ENCODE measurements around the gene WNT7B. TPM values are rescaled to one million over a fixed set of nuclear protein-coding genes. Genes with fewer than 3 reads are reported as not detected.

Gene WNT7B
- total RNA-seq, 3 donors from 2014 or later (not counting 1 experiment from before 2014, with no cell fraction given) = not detected

- no peaks in the 10 kb centered on the region for H3K36me3 ChIP-seq (ENCODE audit: control insufficient read depth, insufficient read depth, low read length)
- Mint-ChIP-seq H3K9me3 (no peaks in the 10 kb centered on the region), H3K4me3 (no peak overlapping the region), H3K27me3 (ENCODE audit: low read depth in 2 of 2) (no peaks in the 10 kb centered on the region), H3K36me3 (no peaks in the 10 kb centered on the region), H3K4me1 (no peaks in the 10 kb centered on the region), H3K27ac (no peak overlapping the region)
- H3K4me1 ChIP-seq (ENCODE audit: control insufficient read depth, insufficient read depth, low read length) = no peaks in the 10 kb centered on the region
- DNase-seq = no peak
- 83% methylated on average over 22 of the region's 22 CpGs for WGBS (ENCODE audit: insufficient coverage)
- no peak overlapping the region for H3K27ac ChIP-seq (ENCODE audit: low read length)
- no peak overlapping the region for H3K4me3 ChIP-seq (ENCODE audit: low read length)
- no peak for ATAC-seq
- no peaks in the 10 kb centered on the region for H3K9me3 ChIP-seq (ENCODE audit: control insufficient read depth, insufficient read depth, low read length)
- no peak for TF ChIP-seq CTCF (IDR thresholded peaks at IDR 0.05)
- H3K27me3 ChIP-seq (ENCODE audit: control insufficient read depth, insufficient read depth, low read length) = no peaks in the 10 kb centered on the region
- intact Hi-C loops (cut with micrococcal nuclease) = no loop called here
Observed at GRCh38 chr22:45923835-45924234, 53.1 kb downstream of the WNT7B start.

GRCh38 chr22:45923212-45923611, 53.8 kb downstream of the WNT7B start:
- Mint-ChIP-seq H3K4me3 (no peak overlapping the region), H3K4me1 (no peaks in the 10 kb centered on the region), H3K9me3 (no peaks in the 10 kb centered on the region), H3K36me3 (no peaks in the 10 kb centered on the region), H3K27me3 (ENCODE audit: low read depth in 2 of 2) (no peaks in the 10 kb centered on the region), H3K27ac (no peak overlapping the region)
- no peak for DNase-seq
- Histone ChIP-seq H3K36me3 (ENCODE audit: control insufficient read depth, insufficient read depth, low read length) (no peaks in the 10 kb centered on the region), H3K4me3 (ENCODE audit: low read length) (no peak overlapping the region), H3K4me1 (ENCODE audit: control insufficient read depth, insufficient read depth, low read length) (no peaks in the 10 kb centered on the region), H3K9me3 (ENCODE audit: control insufficient read depth, insufficient read depth, low read length) (no peaks in the 10 kb centered on the region), H3K27ac (ENCODE audit: low read length) (no peak overlapping the region), H3K27me3 (ENCODE audit: control insufficient read depth, insufficient read depth, low read length) (no peaks in the 10 kb centered on the region)
- intact Hi-C loops (cut with micrococcal nuclease) = no loop called here
- no peak for ATAC-seq
- no peak for TF ChIP-seq CTCF (IDR thresholded peaks at IDR 0.05)
- WGBS (ENCODE audit: insufficient coverage) = 85% methylated on average over 9 of the region's 9 CpGs

GRCh38 chr22:45922661-45923060, 54.3 kb downstream of the WNT7B start:
- H3K9me3 ChIP-seq (ENCODE audit: control insufficient read depth, insufficient read depth, low read length) = no peaks in the 10 kb centered on the region
- H3K9me3 Mint-ChIP-seq = no peaks in the 10 kb centered on the region
- no peak for TF ChIP-seq CTCF (IDR thresholded peaks at IDR 0.05)
- H3K27ac ChIP-seq (ENCODE audit: low read length) = no peak overlapping the region
- H3K36me3 ChIP-seq (ENCODE audit: control insufficient read depth, insufficient read depth, low read length) = no peaks in the 10 kb centered on the region
- H3K4me1 Mint-ChIP-seq = no peaks in the 10 kb centered on the region
- peaks cover 0 to under 1% of the 10 kb centered on the region in 2 donors for H3K27me3 Mint-ChIP-seq (ENCODE audit: low read depth in 2 of 2)
- intact Hi-C loops (cut with micrococcal nuclease) = no loop called here
- no peaks in the 10 kb centered on the region for H3K4me1 ChIP-seq (ENCODE audit: control insufficient read depth, insufficient read depth, low read length)
- no peak for DNase-seq
- 91% methylated on average over 29 of the region's 29 CpGs for WGBS (ENCODE audit: insufficient coverage)
- ATAC-seq = no peak
- no peaks in the 10 kb centered on the region for H3K36me3 Mint-ChIP-seq
- H3K27me3 ChIP-seq (ENCODE audit: control insufficient read depth, insufficient read depth, low read length) = no peaks in the 10 kb centered on the region
- H3K4me3 ChIP-seq (ENCODE audit: low read length) = no peak overlapping the region
- no peak overlapping the region for H3K27ac Mint-ChIP-seq
- no peak overlapping the region for H3K4me3 Mint-ChIP-seq

GRCh38 chr22:45922256-45922655, 54.7 kb downstream of the WNT7B start:
- Histone ChIP-seq H3K27ac (ENCODE audit: low read length) (no peak overlapping the region), H3K4me1 (ENCODE audit: control insufficient read depth, insufficient read depth, low read length) (no peaks in the 10 kb centered on the region), H3K4me3 (ENCODE audit: low read length) (no peak overlapping the region), H3K9me3 (ENCODE audit: control insufficient read depth, insufficient read depth, low read length) (no peaks in the 10 kb centered on the region), H3K36me3 (ENCODE audit: control insufficient read depth, insufficient read depth, low read length) (no peaks in the 10 kb centered on the region), H3K27me3 (ENCODE audit: control insufficient read depth, insufficient read depth, low read length) (no peaks in the 10 kb centered on the region)
- Mint-ChIP-seq H3K4me3 (no peak overlapping the region), H3K36me3 (no peaks in the 10 kb centered on the region), H3K9me3 (no peaks in the 10 kb centered on the region), H3K27ac (no peak overlapping the region), H3K27me3 (ENCODE audit: low read depth in 2 of 2) (peaks cover 0 to 4% of the 10 kb centered on the region in 2 donors), H3K4me1 (no peaks in the 10 kb centered on the region)
- no peak for TF ChIP-seq CTCF (IDR thresholded peaks at IDR 0.05)
- WGBS (ENCODE audit: insufficient coverage) = 84% methylated on average over 15 of the region's 15 CpGs
- ATAC-seq = no peak
- DNase-seq = no peak
- intact Hi-C loops (cut with micrococcal nuclease) = no loop called here
